ENCODE measurements around the gene CYP2D6. TPM values are rescaled to one million over a fixed set of nuclear protein-coding genes. Genes with fewer than 3 reads are reported as not detected.

CYP2D6 gene
- total RNA-seq, 1 donor from 2014 or later = 3.2 TPM

GRCh38 chr22:42170946-42171345, 40.3 kb upstream of the CYP2D6 start:
- Mint-ChIP-seq H3K27ac (ENCODE audit: unreplicated experiment) (no peak overlapping the region), H3K27me3 (ENCODE audit: unreplicated experiment) (no peaks in the 10 kb centered on the region), H3K9me3 (ENCODE audit: unreplicated experiment) (no peaks in the 10 kb centered on the region), H3K4me1 (ENCODE audit: unreplicated experiment) (no peaks in the 10 kb centered on the region), H3K36me3 (ENCODE audit: low read depth, unreplicated experiment) (peaks cover 8% of the 10 kb centered on the region), H3K4me3 (ENCODE audit: unreplicated experiment) (no peak overlapping the region)
- no peak for TF ChIP-seq CTCF (IDR thresholded peaks at IDR 0.05; ENCODE audit: unreplicated experiment)
- no peak for DNase-seq (ENCODE audit: low spot score)

GRCh38 chr22:42169055-42169469, 38.5 kb upstream of the CYP2D6 start:
- Mint-ChIP-seq H3K9me3 (ENCODE audit: unreplicated experiment) (no peaks in the 10 kb centered on the region), H3K4me3 (ENCODE audit: unreplicated experiment) (no peak overlapping the region)

GRCh38 chr22:42168476-42168875, 37.9 kb upstream of the CYP2D6 start:
- H3K27me3 Mint-ChIP-seq (ENCODE audit: unreplicated experiment) = peaks cover 4% of the 10 kb centered on the region

More at GRCh38 chr22:42169055-42169469, 38.5 kb upstream of the CYP2D6 start:
- Mint-ChIP-seq H3K27me3 (ENCODE audit: unreplicated experiment) (peaks cover 4% of the 10 kb centered on the region), H3K36me3 (ENCODE audit: low read depth, unreplicated experiment) (peaks cover 16% of the 10 kb centered on the region), H3K4me1 (ENCODE audit: unreplicated experiment) (no peaks in the 10 kb centered on the region), H3K27ac (ENCODE audit: unreplicated experiment) (no peak overlapping the region)
- TF ChIP-seq CTCF (IDR thresholded peaks at IDR 0.05; ENCODE audit: unreplicated experiment) = peak; percentile 82
- DNase-seq (ENCODE audit: low spot score) = peak; percentile 84

GRCh38 chr22:42167066-42167465, 36.5 kb upstream of the CYP2D6 start:
- no peak for TF ChIP-seq CTCF (IDR thresholded peaks at IDR 0.05; ENCODE audit: unreplicated experiment)
- Mint-ChIP-seq H3K4me3 (ENCODE audit: unreplicated experiment) (no peak overlapping the region), H3K27me3 (ENCODE audit: unreplicated experiment) (peaks cover 4% of the 10 kb centered on the region), H3K36me3 (ENCODE audit: low read depth, unreplicated experiment) (peaks cover 16% of the 10 kb centered on the region), H3K9me3 (ENCODE audit: unreplicated experiment) (no peaks in the 10 kb centered on the region), H3K27ac (ENCODE audit: unreplicated experiment) (no peak overlapping the region), H3K4me1 (ENCODE audit: unreplicated experiment) (no peaks in the 10 kb centered on the region)
- DNase-seq (ENCODE audit: low spot score) = no peak

More at GRCh38 chr22:42168476-42168875, 37.9 kb upstream of the CYP2D6 start:
- Mint-ChIP-seq H3K36me3 (ENCODE audit: low read depth, unreplicated experiment) (peaks cover 16% of the 10 kb centered on the region), H3K4me1 (ENCODE audit: unreplicated experiment) (no peaks in the 10 kb centered on the region), H3K9me3 (ENCODE audit: unreplicated experiment) (no peaks in the 10 kb centered on the region), H3K4me3 (ENCODE audit: unreplicated experiment) (no peak overlapping the region), H3K27ac (ENCODE audit: unreplicated experiment) (no peak overlapping the region)
- DNase-seq (ENCODE audit: low spot score) = no peak
- TF ChIP-seq CTCF (IDR thresholded peaks at IDR 0.05; ENCODE audit: unreplicated experiment) = no peak

- H3K4me3 Mint-ChIP-seq (ENCODE audit: unreplicated experiment) = peak overlapping the region; percentile 37
- H3K27ac Mint-ChIP-seq (ENCODE audit: unreplicated experiment) = no peak overlapping the region
- no peak for DNase-seq (ENCODE audit: low spot score)
- no peaks in the 10 kb centered on the region for H3K4me1 Mint-ChIP-seq (ENCODE audit: unreplicated experiment)
- H3K9me3 Mint-ChIP-seq (ENCODE audit: unreplicated experiment) = no peaks in the 10 kb centered on the region
- H3K27me3 Mint-ChIP-seq (ENCODE audit: unreplicated experiment) = peaks cover 4% of the 10 kb centered on the region
- peaks cover 16% of the 10 kb centered on the region for H3K36me3 Mint-ChIP-seq (ENCODE audit: low read depth, unreplicated experiment)
- TF ChIP-seq CTCF (IDR thresholded peaks at IDR 0.05; ENCODE audit: unreplicated experiment) = no peak
Measured at GRCh38 chr22:42164901-42165300, 34.3 kb upstream of the CYP2D6 start.
